ENCODE data around the gene SEPHS1. TPM values are rescaled to one million over a fixed set of nuclear protein-coding genes. Genes with fewer than 3 reads are reported as not detected.
"Not testable (repeated sequence)": the region's sequence is repeated elsewhere in the genome, so short reads cannot be mapped to it uniquely, and the experiment has no call there.

SEPHS1 gene
- total RNA-seq, 1 donor, result 18.1 TPM

GRCh38 chr10:13390604-13391522 is 42.8 kb upstream of the SEPHS1 start:
- H3K4me3 ChIP-seq (ENCODE audit: low read depth, low read length), result no peak overlapping the region
- DNase-seq (ENCODE audit: low read depth), result no peak
- TF ChIP-seq CTCF (IDR thresholded peaks at IDR 0.05; ENCODE audit: insufficient read depth, low read depth, low read length), result no peak

GRCh38 chr10:13388478-13389230 is 40.6 kb upstream of the SEPHS1 start:
- no peak overlapping the region for H3K4me3 ChIP-seq (ENCODE audit: low read depth, low read length)
- DNase-seq (ENCODE audit: low read depth), result no peak
- no peak for TF ChIP-seq CTCF (IDR thresholded peaks at IDR 0.05; ENCODE audit: insufficient read depth, low read depth, low read length)

GRCh38 chr10:13386021-13386420 is 37.9 kb upstream of the SEPHS1 start:
- no peak for TF ChIP-seq CTCF (IDR thresholded peaks at IDR 0.05; ENCODE audit: insufficient read depth, low read depth, low read length)
- H3K4me3 ChIP-seq (ENCODE audit: low read depth, low read length), result no peak overlapping the region
- no peak for DNase-seq (ENCODE audit: low read depth)

GRCh38 chr10:13383399-13383761 is 35.3 kb upstream of the SEPHS1 start:
- no peak overlapping the region for H3K4me3 ChIP-seq (ENCODE audit: low read depth, low read length)
- DNase-seq (ENCODE audit: low read depth), result no peak
- no peak for TF ChIP-seq CTCF (IDR thresholded peaks at IDR 0.05; ENCODE audit: insufficient read depth, low read depth, low read length)

- no peak overlapping the region for H3K4me3 ChIP-seq (ENCODE audit: low read depth, low read length)
- DNase-seq (ENCODE audit: low read depth), result no peak
- no peak for TF ChIP-seq CTCF (IDR thresholded peaks at IDR 0.05; ENCODE audit: insufficient read depth, low read depth, low read length)
These were observed 34.8 kb upstream of the SEPHS1 start for GRCh38 chr10:13382703-13383398.

GRCh38 chr10:13379061-13379460 is 31.0 kb upstream of the SEPHS1 start:
- H3K4me3 ChIP-seq (ENCODE audit: low read depth, low read length); DNase-seq (ENCODE audit: low read depth): not testable (repeated sequence)

- no peak for DNase-seq (ENCODE audit: low read depth)
- H3K4me3 ChIP-seq (ENCODE audit: low read depth, low read length), result no peak overlapping the region
- no peak for TF ChIP-seq CTCF (IDR thresholded peaks at IDR 0.05; ENCODE audit: insufficient read depth, low read depth, low read length)
These were observed 28.7 kb upstream of the SEPHS1 start for GRCh38 chr10:13376746-13377145.

All from fibroblast of villous mesenchyme (primary cell).